ENCODE data around the gene LRRC3C.
"Not testable (repeated sequence)": the region's sequence is repeated elsewhere in the genome, so short reads cannot be mapped to it uniquely, and the experiment has no call there.

The LRRC3C gene, protein sequence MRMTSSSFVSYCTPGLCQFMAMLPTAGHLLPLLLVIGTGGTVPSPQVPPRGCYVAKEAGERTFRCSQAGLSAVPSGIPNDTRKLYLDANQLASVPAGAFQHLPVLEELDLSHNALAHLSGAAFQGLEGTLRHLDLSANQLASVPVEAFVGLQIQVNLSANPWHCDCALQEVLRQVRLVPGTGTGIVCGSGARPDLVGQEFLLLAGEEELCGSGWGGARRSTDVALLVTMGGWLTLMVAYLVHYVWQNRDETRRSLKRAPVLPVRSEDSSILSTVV
- total RNA-seq = 0 to 0.15 (median 0.04) reads per million in 4 donors

DNA sequence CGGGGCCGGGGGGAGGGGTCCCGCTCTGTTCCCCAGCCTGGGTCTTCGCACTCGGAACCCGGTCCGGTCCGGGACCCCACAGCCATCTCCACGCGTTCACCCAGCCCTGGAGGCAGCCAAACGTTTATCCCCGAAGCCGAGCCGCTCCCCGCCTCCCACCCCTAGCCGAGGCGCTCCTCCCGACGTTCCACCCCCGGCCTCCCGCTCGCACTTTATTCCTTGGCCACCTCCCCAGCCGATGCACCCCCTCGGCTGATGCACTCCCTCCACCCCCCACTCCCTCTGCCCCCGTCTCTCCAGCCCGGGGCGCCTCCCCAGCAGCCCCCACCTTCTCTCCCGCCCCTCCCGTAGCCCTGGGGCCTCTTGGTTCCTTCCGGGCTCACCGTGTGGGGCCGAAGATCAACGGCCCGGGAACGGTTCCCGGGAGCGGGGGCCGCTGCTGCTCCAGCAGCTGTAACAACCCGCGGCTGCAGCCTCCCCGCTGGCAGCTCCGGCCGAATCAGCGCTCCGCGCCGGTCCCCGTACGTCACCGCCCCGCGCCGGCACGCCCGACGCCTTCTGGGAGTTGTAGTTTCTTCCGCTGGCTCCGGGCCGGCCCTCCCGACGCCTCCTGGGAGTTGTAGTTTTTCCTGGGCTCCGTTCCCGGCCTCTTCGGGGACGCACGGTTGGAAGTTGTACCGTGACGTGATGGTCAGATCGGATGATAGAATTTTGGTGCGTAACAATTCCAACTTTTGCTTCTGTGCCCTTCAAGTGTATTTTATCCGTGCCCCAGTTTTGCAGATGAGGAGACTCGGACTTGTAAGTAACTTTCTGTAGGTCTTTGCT lies at the start of gene LRRC3C, which contains the start of gene ORMDL3:
LRRC3C (plus strand) TSS at position 632 of the 828 bp plus-strand sequence. CDS start 13,792 bp downstream, outside the sequence.
ORMDL3 (minus strand) TSS at position 501 of the 828 bp plus-strand sequence. CDS start 3,398 bp downstream, outside the sequence.
- DNase-seq = peak; percentile 77 to 93 (median 86)

DNA sequence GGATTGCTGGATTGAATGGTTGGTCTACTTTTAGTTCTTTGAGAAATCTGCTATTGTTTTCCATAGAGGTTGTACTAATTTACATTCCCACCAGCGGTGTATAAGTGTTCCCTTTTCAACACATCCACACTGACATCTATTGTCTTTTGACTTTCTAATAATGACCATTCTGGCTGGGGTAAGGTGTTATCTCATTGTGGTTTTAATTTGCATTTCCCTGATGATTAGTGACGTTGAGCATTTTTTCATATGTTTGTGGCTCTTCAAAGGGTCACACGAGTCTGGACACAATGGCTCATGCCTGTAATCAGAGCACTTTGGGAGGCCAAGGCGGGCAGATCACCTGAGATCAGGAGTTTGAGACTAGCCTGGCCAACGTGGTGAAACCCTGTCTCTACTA lies 41.4 kb upstream of the LRRC3C start:
- DNase-seq = not testable (repeated sequence)

DNA sequence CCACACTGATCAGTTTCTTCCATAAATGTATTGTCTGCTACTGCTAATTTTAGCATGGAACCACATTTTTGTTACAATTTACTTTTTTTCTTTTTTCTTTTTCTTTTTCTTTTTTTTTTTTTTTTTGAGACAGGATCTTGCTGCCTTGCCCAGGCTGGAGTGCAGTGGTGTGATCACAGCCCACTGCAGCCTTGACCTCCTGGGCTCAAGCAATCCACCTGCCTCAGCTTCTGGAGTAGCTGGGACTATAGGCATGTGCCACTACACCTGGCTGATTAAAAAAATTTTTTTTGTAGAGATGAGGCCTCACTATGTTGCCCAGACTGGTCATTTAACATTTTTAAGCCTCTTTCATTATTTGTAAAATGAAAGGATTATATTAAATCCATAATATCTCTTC lies 40.5 kb upstream of the LRRC3C start:
- DNase-seq = no peak

DNA sequence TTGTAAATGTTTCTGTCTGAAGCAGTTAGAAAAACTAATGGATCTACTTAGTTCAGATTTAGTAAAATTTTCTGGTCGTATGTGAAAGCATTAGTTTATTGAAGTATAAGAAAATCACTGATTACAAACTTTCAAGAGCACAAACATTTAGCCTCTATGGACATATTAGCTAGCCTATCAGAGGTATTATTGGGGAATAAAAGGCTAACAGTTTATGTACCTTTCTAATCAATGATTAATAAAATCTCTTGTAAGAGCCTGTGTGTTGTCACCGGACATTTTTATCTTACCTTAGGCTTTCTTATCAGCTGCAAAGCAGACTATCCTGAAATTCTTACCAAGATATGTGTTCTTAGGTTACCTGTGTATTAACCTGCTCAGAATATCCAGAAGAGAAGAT lies 38.3 kb upstream of the LRRC3C start:
- no peak for DNase-seq

DNA sequence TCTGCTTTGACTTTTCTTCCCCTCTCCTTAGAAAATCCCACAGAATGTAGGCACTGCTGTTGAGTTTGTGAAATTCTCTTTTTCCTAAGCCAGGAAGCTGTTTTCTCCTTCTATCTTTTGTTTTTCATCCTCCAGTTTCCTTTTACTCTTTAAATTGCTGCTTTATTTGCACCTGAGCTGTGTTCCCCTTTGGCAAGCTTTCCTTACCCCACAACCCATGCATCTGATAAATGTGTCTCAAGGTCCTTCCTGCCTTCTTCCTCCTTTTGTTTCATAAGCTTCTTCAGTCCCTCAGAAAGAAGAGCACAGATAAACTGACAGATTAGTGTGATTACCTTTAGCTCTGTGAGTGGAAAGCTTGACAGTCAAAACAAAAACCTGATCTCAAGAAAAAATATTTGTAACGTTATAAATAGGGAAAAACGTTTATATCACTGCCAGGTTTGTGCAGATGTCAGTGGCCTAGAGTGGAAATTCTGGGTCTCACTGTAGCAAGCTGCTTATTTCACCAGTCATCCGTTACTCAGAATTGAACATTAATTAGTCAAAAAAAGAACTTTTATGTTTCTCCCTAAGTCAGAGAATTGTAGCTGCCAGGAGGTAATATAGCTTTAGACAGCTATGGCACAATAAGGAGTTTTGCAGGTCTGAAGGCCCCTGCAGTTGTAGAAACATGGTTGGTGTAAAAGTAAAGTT lies 32.7 kb upstream of the LRRC3C start:
- no peak for DNase-seq

DNA sequence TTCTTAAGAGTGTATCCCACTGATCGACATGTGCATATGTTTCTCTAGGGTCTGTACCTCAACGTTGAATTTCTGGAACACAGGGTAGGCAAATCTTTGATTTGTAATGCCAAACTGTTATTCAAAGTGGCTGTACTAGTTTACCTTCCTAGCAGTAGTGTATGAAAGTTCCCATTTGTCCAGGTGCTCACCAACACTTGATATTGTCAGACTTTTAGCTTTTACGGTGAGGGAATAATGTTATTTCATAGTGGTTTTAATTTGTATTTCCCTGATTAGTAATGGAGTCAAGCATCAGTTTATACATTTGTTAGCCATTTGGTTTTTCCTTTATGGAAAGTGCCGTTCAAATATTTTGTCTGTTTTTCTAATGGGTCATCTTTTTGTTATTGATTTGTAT lies 29.4 kb upstream of the LRRC3C start:
- no peak for DNase-seq

DNA sequence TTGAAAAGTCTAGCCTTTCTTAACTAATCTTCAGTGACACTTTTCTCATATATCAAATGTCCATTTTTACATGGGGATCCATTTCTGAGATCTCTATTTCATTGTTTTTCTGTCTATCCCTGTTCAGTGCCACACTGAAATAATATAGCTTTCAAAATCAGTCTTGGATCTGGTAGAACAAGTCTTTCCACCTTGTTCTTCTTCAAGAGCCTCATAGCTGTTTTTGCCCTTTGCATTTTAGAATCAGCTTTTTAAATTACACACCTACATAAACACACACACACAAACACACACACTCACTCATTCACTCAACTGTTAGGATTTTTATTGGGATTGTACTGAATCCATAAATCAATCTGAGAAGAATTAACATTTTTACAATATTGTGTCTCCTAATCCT lies 28.3 kb upstream of the LRRC3C start:
- no peak for DNase-seq

DNA sequence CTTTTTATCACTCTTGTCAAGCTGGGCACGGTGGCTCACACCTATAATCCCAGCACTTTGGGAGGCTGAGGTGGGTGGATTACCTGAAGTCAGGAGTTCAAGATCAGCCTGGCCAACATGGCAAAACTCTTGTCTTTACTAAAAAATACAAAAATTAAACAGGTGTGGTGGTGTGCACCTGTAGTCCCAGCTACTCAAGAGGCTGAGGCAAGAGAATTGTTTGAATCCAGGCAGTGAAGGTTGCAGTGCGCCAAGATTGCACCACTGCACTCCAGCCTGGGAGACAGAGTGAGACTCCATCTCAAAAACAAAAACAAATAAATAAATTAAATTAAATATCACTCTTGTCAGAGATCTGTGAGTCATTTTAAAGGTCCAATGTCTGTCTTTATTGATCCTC lies 25.5 kb upstream of the LRRC3C start:
- DNase-seq = not testable (repeated sequence)

DNA sequence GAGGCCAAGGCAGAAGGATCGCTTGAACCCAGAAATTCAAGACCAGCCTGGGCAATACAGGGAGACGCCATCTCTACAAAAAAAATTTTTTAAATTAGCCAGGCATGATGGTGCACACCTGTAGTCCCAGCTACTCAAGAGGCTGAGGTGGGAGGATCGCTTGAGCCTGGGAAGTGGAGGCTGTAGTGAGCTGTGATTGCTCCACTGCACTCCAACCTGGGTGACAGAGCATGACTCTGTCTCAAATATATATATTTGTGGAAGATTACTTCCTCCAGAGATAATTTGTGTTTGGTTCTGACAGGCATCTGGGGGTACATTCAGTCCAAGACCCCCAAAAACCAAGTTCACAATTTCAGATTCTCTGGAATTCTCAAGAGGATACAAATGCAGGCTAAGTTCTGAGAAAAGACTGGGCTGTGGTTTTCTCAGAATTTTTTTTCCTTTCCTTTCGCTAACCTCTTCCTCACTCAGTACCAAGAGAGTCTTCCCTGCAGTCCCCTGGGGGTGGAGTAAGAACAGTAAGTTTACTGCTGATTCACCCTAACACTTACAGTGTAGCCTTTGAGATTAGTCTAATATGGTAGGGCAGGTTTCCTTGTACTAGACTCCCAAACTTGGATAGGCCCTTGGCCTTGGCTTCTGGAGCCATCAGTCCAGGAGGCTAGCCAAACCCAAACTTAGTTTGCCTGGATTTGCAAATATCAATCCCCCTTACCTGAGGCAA lies 24.2 kb upstream of the LRRC3C start:
- DNase-seq = peak in 1 of 5 donors; percentile 68

DNA sequence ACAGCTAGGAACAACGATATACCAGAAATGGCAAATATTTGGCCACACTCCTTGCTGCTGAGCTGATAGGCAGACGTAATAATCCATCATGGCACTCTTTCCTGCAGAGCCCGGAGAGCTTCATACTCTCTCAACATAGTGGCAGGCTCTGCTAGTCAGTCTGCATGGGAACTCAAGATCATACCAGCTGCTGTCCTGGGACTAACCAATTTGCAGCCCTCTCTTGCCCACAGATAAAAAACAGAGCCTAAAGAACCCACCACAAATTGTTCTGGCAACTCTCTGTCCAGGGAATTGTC lies 22.6 kb upstream of the LRRC3C start:
- no peak for DNase-seq

DNA sequence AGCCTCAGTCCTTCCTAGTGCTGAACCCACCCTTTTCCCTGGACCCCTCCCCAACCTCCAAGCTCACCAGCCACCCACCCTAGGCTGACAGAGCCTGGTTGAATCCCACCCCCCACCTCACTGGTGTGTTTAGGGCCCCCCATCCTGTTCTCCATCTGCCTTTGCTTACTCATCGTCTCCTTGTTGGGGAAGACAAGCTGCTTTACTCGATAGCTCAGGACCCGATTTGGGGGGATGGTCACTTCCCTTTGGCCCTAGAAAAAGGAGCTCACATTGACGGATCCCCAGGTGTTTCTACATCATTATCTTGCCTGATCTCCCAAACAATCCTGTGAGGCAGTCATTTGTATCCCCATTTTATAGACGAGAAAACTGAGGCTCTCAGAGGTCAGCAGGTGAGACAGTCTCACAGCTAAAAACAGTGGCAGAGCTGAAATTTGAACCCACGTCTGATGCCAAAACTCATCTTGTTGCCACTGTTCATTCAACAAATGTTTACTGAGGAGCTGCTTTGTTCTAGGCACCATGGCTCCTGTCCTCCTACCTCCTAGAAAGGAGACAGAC lies 18.7 kb upstream of the LRRC3C start:
- DNase-seq = no peak

DNA sequence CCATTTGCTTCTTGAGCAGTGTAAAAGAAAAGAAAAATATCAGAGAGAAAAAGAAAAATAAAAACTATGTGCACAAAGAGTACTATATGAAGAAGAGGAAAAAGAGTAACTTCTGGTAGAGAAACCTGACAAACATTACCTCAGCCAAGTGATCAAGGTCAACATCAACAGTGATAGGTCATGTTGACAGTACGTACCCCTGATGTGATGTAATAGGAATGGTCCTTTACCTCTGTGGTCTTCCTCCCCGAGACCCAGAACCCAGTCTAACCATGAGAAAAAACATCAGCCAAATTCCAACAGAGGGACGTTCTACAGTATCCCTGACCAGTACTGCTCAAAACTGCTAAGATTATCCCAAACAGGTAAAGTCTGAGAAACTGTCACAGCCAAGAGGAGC lies 13.5 kb upstream of the LRRC3C start:
- DNase-seq = no peak

DNA sequence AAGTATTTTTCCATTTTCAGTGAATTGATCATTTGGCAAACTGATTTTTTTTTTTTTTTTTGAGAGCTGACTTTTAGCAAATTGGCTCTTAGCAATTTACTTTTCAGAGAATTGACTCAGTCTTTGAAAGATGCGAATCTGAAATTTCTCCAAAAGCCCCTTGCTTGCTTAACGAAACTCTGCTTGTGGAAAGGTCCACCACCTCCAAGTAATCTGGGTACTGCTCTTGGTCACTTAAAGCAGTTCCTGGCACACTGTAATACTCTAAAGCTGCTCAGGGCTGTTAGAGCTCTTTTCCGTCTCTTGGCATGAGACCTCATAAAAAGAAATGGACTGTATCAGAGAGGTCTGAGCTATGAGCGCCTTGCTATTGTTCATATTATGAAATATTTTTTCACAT lies 12.0 kb upstream of the LRRC3C start:
- no peak for DNase-seq

DNA sequence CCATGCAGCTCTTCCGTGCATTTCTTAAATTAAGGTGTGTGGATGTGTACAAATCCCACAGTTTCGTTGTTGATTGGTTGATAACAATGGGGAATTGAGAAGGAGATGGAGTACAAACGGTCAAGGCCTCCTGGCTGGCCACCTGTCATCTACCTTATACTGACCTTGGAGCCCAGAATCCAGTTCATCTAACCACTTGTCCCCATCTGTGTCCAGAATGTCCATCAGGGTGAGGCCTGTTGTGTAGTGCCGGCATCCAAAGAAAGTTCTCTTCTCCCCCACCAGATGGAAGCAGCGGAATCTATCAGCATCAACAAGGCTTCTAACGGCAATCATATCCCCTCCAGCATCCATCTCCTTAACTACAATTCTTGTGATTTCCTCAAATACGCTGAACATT lies 10.6 kb upstream of the LRRC3C start:
- DNase-seq = no peak

DNA sequence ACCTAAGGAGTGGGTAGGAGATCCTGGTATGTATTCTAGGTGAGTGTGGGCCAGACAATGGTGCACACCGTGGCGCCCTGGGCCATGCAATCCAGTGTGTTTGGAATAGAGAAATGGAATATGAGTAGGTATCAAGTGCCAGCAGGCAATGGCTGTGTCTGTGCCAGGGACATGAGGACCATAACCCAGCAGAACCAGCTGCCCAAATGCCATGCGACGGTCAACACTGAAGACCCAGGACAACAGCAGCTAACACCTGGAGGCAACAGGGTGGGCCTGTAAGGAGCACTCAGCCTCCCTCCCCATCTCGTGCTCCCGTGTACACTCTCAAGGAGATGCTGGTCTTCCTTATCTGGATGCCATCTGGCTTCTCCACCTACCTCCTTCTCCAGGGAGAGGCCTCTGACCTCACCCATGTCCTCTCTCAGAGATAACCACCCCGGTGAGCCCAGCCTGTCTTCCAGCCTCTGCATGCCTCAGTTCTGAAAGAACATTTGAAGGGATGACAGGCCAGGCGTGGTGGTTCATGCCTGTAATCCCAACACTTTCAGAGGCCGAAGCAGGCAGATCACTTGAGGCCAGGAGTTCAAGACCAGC lies 8.3 kb upstream of the LRRC3C start:
- no peak for DNase-seq

DNA sequence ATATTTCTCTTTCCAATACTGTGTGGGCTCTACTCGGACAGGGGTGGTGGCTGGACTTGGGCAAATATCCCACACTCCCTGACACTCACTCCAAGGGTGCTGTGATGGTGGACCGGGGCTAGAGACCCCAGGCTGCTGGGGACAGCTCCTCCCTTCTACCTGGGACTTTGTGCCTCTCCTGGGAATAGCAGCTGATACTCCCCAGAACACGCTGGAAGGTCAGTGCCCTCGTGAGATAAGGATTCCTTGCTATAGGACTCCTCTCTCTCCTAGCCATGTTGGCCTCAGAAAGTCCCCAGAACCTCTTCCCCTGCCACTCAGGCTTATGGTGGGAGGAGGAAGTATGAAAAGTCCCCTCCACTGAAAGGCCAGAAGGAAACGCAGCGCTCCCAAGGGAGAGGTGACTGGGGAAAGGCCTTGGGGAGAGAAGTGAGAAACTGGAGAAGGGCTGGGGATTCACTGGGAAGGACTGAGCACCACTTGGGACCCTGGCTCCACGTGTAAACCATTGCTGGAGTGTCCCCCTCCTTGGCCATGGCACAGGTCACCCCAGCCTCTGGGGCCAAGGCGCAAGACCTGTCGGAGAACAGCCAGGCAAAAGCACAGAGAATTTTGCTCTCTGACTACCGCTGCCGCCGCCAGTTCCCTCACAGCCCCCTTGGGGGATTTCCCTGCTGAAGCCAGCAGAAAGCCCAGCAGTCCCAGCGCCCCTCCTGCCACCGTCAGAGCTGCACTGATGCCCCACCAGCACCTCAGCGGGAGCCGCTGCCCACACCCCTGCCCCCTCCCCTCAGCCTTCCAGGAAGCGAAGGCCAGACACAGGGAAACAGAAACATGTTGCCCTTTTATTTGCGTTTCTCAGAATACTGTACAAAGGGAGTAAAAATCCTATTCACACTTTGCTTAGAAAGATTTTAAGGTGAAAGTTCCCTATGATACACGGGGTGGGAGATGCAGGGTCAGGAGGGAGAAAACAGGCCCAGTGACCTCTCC lies 7.0 kb upstream of the LRRC3C start:
- DNase-seq = peak in 4 of 5 donors; percentile 19 to 72 (median 26)

DNA sequence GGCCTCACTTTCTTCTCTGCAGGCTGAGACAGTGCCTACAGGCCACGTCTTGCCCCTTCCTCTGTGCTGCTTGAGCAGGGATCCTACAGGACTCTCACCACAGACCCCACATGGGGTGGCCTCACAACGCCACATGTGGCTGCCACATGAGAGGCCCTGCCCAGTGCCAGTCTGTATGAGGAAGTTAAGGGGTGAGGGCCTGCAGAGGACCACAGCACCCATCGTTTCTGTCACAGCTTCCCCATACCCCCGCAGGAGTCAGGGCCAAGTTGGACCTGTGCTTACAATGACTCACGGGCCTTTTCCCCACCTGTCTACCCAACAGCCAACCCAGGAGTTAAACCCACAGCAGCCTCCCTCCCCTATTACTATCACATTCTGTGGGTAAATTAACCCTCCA lies 6.2 kb upstream of the LRRC3C start:
- peak in 1 of 5 donors; percentile 40 for DNase-seq

DNA sequence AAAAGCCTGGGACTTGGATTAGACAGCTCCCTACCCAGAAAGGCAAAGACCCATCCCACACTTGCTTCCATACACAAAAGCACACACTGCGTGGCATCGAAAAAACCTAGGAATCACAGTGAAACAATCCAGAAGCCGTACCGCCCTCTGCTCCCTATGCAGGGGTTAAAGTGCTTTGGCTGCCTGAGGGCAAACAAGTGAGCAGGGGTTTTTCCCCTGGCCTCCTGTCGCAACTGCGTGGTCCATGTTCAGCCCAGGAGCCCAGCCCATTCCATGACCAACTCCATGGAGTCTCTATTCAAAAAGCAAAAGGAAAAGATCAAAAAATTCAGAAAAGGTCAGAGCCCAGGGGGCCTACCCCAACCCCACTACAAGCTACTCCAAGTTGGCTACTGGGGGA lies 5.5 kb upstream of the LRRC3C start:
- DNase-seq = no peak

DNA sequence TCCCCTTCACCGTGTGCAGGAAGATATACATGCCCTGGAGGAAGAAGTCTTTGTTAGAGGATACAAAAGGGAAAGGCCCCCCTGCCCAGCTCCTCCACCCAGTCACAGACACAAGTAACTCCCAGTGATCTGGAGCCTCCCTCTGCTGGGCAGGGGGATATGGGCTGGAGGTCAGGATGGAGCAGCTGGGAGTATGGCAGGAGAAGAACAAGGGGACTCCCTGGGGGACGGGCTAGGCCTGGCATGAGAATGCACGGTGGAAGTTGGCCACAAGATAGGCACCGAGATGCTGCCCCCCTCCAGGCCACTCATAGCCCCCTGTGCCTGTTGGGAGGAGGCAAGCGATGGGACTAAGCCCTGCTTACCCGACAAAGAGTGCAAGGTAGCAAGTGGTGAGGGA lies 4.3 kb upstream of the LRRC3C start:
- no peak for DNase-seq

DNA sequence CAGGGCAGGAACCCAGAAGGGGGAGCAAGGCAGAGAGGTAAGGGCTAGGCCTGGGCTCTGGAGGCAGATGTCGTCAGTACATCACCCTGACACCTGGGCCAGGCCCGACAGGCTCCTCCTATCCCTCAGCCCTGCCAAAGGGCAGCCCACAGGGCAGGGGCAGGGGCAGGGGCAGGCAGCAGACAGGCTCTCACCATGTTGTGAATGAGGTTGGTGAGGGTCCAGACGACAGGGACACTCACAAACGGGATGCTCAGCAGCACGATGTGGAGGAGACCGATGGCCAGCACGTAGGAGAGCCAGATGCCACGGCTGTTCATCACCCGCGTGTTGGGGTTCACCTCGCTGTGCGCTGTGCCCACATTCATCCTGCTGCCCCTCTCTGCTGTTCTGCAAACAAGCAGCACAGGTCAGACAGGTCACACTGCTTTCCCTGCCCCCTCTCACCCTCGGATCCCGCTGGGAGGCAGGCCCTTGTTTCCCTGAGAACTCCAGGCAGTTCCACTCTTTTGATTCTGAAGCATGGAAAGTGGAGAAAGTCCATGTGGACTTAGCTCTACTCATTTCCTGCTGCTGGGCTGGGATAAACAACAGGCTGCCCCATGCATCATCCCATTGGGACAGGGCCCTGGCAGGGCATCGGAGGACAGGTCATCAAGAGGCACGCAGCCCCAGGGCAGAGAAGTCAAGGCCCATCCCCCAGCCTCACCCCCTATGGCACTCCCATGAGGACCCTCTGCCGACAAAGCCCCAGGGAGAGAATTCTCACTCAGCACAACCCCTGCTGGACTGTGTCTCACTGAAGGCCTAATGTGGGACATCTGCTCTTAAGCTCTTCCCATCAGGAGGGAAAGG lies 3.5 kb upstream of the LRRC3C start:
- DNase-seq = no peak

Data from T-helper 1 cell (primary cell).